Small intestine (tissue), 16 donors: ENCODE data around the gene NPTX1. TPM values are rescaled to one million over a fixed set of nuclear protein-coding genes. Genes with fewer than 3 reads are reported as not detected.

Experiments used
- DNase-seq, 2 donors: peaks; one replicate each; pipeline versions ENCODE4 v3.0.0 to v3.0.0-alpha.2; 2013
- FAIRE-seq: peaks from 2 replicates; lab custom pipeline; 2012; peaks lifted over from hg19 to GRCh38; lab: Jason Lieb, UNC
- H3K27ac ChIP-seq, 3 donors: one replicate each; pipeline ENCODE4 v1.5.1; 2013; ENCODE audit warnings: low read length in 2 of 3, mild to moderate bottlenecking in 2 of 3, control low read depth in 1 of 3, inconsistent platforms in 1 of 3, low read depth in 1 of 3, moderate library complexity in 1 of 3
- H3K27me3 ChIP-seq, 3 donors: one replicate each; pipeline ENCODE4 v1.6.1; 2013; ENCODE audit warnings: low read length in 3 of 3, inconsistent platforms in 1 of 3; ENCODE audit not compliant: control insufficient read depth in 3 of 3, insufficient read depth in 3 of 3
- H3K36me3 ChIP-seq, 3 donors: one replicate each; pipeline ENCODE4 v1.6.1; 2013; ENCODE audit warnings: low read length in 3 of 3, inconsistent platforms in 1 of 3, low read depth in 1 of 3, mild to moderate bottlenecking in 1 of 3, moderate library complexity in 1 of 3; ENCODE audit not compliant: control insufficient read depth in 3 of 3, insufficient read depth in 2 of 3
- H3K4me1 ChIP-seq, 3 donors: one replicate each; pipeline ENCODE4 v1.6.1; 2013; ENCODE audit warnings: low read length in 2 of 3, inconsistent platforms in 1 of 3, low read depth in 1 of 3, mild to moderate bottlenecking in 1 of 3, moderate library complexity in 1 of 3; ENCODE audit not compliant: control insufficient read depth in 3 of 3, insufficient read depth in 2 of 3
- H3K4me3 ChIP-seq, 3 donors: one replicate each; pipeline ENCODE4 v1.5.1; 2013; ENCODE audit warnings: low read length in 3 of 3, control low read depth in 1 of 3, inconsistent platforms in 1 of 3, low read depth in 1 of 3, mild to moderate bottlenecking in 1 of 3, moderate library complexity in 1 of 3
- H3K9me3 ChIP-seq, 2 donors: one replicate each; pipeline ENCODE4 v1.6.1; 2013; ENCODE audit warnings: low read depth in 1 of 2, low read length in 1 of 2; ENCODE audit not compliant: control insufficient read depth in 2 of 2, insufficient read depth in 1 of 2
- WGBS, 3 donors: extraction: QIAGEN DNeasy Blood & Tissue Kit; methylation state at CpG; one replicate each; pipeline ENCODE4 v1.1.7; 2013; 5-methylcytosine and 5-hydroxymethylcytosine counted together
- long read RNA-seq, 10 donors: transcript quantifications; one replicate each; lab custom pipeline, GENCODE V29; 2026
- polyA plus RNA-seq, 4 donors: library from polyadenylated mRNA; stranded (reverse) in 3 of 4; unstranded in 1 of 4; fragments of 200-250 nt in 3 of 4; fragments of 120-200 nt in 1 of 4; gene quantifications; one replicate each; pipeline versions ENCODE4 v1.2.1 to v1.2.3, GENCODE V29; 2013
- donor health status: healthy with polysubstance abuse.
- donor health status: control.
- donor health status: control.
- donor health status: Bipolar disorder and iron deficiency.
- donor health status: healthy.

Gene NPTX1, protein sequence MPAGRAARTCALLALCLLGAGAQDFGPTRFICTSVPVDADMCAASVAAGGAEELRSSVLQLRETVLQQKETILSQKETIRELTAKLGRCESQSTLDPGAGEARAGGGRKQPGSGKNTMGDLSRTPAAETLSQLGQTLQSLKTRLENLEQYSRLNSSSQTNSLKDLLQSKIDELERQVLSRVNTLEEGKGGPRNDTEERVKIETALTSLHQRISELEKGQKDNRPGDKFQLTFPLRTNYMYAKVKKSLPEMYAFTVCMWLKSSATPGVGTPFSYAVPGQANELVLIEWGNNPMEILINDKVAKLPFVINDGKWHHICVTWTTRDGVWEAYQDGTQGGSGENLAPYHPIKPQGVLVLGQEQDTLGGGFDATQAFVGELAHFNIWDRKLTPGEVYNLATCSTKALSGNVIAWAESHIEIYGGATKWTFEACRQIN
- polyA plus RNA-seq, result under 1 TPM in 2 of 4 donors, not detected in 2; 0.15 to 0.39 TPM
- long read RNA-seq, donor 1, result 0 reads
- long read RNA-seq, donor 2, result 0 reads
- long read RNA-seq, donor 3, result 0 reads
- long read RNA-seq, donor 4, result 0 reads
- long read RNA-seq, donor 5, result 0 reads
- long read RNA-seq, donor 6, result 0 reads
- long read RNA-seq, donor 7, result 0 reads
- long read RNA-seq, donor 8, result 0 reads
- long read RNA-seq, donor 9, result 0 reads
- long read RNA-seq, donor 10, full-length matches to known transcripts, result 1 of 1 reads
- long read RNA-seq, donor 10, partial matches to known transcripts, result 0 of 1 reads
- long read RNA-seq, donor 10, other reads (novel, unspliced or antisense), result 0 of 1 reads

DNA sequence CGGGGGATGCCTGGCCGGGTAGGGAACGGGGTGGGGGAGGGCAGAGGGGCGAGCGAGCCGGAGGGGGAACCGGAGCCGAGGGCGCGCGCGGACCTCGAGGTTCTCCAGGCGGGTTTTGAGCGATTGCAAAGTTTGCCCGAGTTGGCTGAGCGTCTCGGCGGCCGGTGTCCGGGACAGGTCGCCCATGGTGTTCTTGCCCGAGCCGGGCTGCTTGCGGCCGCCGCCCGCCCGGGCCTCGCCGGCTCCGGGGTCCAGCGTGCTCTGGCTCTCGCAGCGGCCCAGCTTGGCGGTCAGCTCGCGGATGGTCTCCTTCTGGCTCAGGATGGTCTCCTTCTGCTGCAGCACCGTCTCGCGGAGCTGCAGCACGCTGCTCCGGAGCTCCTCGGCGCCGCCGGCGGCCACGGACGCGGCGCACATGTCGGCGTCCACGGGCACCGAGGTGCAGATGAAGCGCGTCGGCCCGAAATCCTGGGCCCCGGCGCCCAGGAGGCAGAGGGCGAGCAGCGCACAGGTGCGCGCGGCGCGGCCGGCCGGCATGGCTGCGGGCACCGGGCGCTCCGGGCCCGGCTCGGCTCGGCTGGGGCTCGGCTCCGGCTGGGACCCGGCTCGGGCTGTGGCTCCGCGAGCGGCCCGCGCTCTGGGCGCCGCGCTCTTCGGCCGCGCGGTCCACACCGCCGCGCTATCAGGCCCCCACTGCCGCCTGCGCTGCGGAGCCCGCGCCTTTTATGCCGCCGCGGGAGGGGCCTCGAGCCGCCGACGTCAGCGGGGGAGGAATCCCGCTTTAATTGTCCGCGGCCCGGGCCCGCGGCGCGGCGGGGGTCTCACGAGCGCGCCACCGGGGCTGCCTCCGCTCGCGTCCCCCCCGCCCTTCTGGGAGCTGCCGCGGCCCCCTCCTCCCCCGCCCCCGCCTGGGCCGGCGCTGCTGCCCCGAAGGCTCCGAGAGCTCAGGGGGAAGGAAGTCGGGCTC, at the start of gene NPTX1:
Gene NPTX1, minus strand, starts transcription at position 698 of the 967 bp plus-strand sequence. Its CDS starts 161 bp downstream, at position 537.
- no peaks in the 10 kb centered on the region for H3K36me3 ChIP-seq
- no peak for FAIRE-seq
- H3K9me3 ChIP-seq, result no peaks in the 10 kb centered on the region
- no peak within 1 kb of the TSS for H3K27ac ChIP-seq
- peak in 1 of 2 donors; percentile 53 for DNase-seq
- WGBS, 3 donors, result 1 to 2% (median 2%) methylated on average over 75 to 136 of the region's 136 CpGs
- H3K4me1 ChIP-seq, result peaks cover 0 to 7% (median 6%) of the 10 kb centered on the region in 3 donors
- H3K4me3 ChIP-seq, result peak within 1 kb of the TSS in 1 of 3 donors; percentile 41
- H3K27me3 ChIP-seq, result peaks cover 22 to 86% (median 56%) of the 10 kb centered on the region in 3 donors

DNA sequence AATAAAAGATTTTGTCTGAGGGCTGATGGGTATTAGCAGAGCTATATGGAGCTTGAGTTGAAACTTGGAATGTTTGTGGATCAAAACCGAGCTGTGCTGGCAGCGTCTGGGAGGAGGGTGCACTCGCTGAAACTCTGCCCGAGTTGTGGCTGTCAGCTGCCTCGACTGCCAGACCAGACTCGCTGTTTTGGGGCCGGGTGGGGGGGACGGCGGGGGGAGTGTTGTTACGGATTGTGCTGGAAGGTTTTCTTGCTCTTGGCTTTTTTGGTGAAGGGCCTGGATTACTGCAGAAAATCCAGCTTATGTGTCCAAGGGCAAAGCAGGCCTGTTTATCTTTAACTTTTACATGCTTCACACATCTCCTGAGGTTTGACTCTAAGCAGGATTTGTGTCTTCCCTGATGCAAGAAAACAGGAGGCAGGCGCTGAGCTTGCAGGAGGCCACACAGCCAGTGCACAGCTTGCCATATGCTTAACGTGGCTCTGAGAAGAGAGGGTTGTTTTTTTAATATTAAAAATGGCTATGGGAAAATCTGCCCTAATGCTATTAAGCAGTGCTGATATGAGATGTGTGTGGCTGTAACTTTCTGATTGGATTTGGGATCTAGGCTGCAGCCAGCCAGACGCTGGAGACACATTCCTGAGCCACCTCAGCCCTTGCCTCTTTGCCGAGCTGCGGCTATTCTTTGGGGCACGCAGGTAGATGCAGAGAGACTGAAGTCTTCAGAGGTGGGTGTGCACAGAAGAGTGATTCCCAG, 47.7 kb upstream of the NPTX1 start:
- H3K4me1 ChIP-seq, result no peaks in the 10 kb centered on the region
- no peaks in the 10 kb centered on the region for H3K36me3 ChIP-seq
- H3K27me3 ChIP-seq, result peaks cover 0 to 42% (median 10%) of the 10 kb centered on the region in 3 donors
- H3K4me3 ChIP-seq, result no peak overlapping the region
- DNase-seq (no peak), FAIRE-seq (no peak)
- peaks cover 0 to 6% of the 10 kb centered on the region in 2 donors for H3K9me3 ChIP-seq
- 49 to 63% (median 62%) methylated on average over 16 of the region's 16 CpGs for WGBS, 3 donors
- no peak overlapping the region for H3K27ac ChIP-seq

DNA sequence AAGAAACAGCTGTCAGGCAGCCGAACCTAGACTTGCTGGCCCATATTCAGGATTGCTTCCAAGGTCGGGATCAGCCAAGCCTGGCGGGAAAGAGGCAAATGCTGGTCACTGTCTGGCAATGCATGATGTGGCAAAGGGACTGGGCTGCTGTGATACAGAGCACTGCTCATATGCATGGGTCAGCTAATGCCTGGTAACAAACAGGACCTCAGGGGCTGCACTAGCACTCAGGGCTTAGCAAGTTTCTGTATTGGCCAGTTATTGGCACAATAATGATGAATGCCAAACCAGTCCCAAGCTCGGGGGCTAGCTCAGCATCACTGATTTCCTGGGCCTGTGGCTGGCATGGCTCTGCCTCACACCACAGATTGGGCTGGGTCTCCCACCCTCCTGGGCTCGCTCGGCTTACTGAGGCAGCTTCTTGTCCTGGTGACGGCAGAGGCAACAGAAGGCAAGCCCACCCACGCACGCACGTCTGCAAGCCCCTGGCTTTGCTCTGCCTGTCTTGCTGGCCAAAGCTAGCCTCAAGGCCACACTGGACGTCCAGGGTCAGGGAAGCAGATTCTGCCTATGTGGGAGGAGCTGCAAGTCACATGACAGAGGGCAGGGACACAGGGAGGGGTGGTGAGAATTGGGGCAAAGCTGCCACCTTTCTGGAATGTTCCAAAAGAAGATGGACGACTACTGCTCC, 46.8 kb upstream of the NPTX1 start:
- WGBS, 3 donors, result 76 to 83% (median 80%) methylated on average over 12 of the region's 12 CpGs
- H3K27ac ChIP-seq, result no peak overlapping the region

DNA sequence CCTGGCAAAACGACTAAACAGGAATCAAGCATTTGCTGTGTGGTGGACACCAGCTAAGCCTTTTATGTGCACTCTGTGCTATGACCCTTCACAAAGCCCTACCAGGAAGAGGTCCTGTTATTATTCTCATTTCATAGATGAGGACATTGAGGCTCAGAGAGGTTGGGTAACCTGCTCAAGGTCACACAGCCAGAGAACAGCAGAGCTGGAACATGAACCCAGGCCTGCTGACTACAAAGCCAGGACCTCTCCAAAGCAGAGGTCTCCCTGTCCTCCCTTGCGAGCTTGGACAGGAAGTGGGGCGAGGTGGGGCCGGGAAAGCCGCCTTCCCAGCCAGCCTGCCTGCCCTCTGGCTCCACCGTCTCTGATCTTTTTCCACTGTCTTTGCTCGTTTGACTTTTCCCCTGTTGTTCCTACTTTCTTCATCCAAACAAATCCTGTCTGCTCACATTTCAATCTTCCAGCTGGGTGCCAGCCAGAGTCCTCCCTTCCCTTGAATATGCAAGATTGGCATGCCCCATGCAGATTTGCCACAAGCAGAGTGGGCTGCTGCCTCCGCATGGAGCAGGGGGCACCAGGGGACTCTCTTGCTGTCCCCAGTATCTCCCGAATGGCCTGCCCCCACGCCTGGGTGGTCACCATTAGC, 44.5 kb upstream of the NPTX1 start:
- Histone ChIP-seq H3K9me3 (peaks cover 0 to 6% of the 10 kb centered on the region in 2 donors), H3K4me3 (no peak overlapping the region), H3K4me1 (no peaks in the 10 kb centered on the region), H3K27me3 (peaks cover 0 to 19% (median 0%) of the 10 kb centered on the region in 3 donors), H3K36me3 (no peaks in the 10 kb centered on the region), H3K27ac (no peak overlapping the region)
- FAIRE-seq (no peak), DNase-seq (no peak)
- 55 to 62% (median 56%) methylated on average over 10 of the region's 10 CpGs for WGBS, 3 donors

More for the DNA sequence above, 46.8 kb upstream of the NPTX1 start:
- DNase-seq (no peak), FAIRE-seq (no peak)
- Histone ChIP-seq H3K9me3 (peaks cover 0 to 6% of the 10 kb centered on the region in 2 donors), H3K36me3 (no peaks in the 10 kb centered on the region), H3K27me3 (peaks cover 0 to 36% (median 10%) of the 10 kb centered on the region in 3 donors), H3K4me1 (no peaks in the 10 kb centered on the region), H3K4me3 (no peak overlapping the region)

DNA sequence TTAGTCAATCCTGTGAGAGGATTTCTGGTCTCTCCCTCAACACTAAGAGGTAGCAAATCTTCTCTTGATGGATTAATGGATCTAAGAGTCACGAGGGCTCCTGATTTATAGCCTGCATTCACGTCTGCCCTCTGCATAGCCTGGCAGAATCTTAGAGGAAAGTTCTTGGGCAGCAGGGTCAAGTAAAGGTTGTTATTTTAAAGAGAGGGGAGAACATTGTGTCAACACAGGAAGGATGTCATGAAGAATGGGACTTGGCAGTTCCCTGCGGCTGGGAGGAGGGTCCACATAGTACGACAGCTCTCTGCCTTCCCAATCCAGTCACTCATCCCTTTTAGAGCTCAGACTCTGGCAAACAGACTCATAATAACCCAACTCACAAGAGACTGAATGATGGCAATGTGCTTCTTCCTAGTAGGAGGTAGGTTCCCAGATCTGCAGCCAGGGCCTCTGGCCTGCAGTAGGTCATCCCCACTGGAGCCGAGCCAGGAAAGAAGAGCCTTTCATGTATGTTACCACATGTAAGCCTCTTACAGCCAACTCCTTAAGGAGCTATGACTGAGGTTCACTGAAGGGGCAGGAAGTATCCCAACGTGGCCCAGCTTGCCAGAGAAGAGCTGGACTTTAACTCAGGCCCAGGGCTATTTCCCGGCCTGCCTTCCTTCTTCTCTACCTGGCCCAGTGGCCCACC, 42.8 kb upstream of the NPTX1 start:
- Histone ChIP-seq H3K27ac (no peak overlapping the region), H3K36me3 (no peaks in the 10 kb centered on the region), H3K4me1 (no peaks in the 10 kb centered on the region), H3K4me3 (no peak overlapping the region), H3K27me3 (peaks cover 0 to 12% (median 0%) of the 10 kb centered on the region in 3 donors), H3K9me3 (peaks cover 0 to 6% of the 10 kb centered on the region in 2 donors)
- WGBS, 3 donors, result 40 to 52% (median 45%) methylated on average over 7 of the region's 7 CpGs
- FAIRE-seq (no peak), DNase-seq (no peak)

DNA sequence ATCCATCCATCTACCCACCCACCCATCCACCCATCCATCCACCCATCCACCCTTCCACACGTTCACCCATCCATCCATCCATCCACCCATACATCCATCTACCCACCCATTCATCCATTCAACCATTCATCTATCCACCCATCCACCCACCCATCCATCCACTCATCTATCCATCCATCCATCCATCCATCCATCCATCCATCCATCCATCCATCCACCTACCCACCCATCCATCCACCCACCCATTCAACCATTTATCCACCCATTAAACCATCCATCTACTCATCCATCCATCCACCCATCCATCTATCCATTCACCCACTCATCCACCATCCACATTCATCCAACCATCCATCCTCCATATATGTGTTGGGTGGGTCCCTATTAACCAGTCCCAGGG, 42.0 kb upstream of the NPTX1 start:
- no peaks in the 10 kb centered on the region for H3K4me1 ChIP-seq

More for the DNA sequence above, 42.0 kb upstream of the NPTX1 start:
- Histone ChIP-seq H3K27me3 (peaks cover 0 to 12% (median 0%) of the 10 kb centered on the region in 3 donors), H3K27ac (no peak overlapping the region), H3K9me3 (peaks cover 0 to 6% of the 10 kb centered on the region in 2 donors), H3K36me3 (no peaks in the 10 kb centered on the region), H3K4me3 (no peak overlapping the region)
- DNase-seq (no peak), FAIRE-seq (no peak)
- 43 to 84% (median 71%) methylated on average over 1 of the region's 1 CpG for whole genome bisulfite sequencing, 3 donors
